ENCODE results near the gene MIPEP.

GRCh38 chr13:23697772-23698313, 191.4 kb downstream of the MIPEP start:
- TF ChIP-seq POLR2AphosphoS5 (IDR thresholded peaks at IDR 0.05; ENCODE audit: low read depth, low read length): no peak
- TF ChIP-seq POLR2A (IDR thresholded peaks at IDR 0.05; ENCODE audit: low read depth, low read length): no peak

All from GM12892 (cell line).